ENCODE data around the gene LPCAT1. TPM values are rescaled to one million over a fixed set of nuclear protein-coding genes. Genes with fewer than 3 reads are reported as not detected.

The LPCAT1 gene
- total and polyA plus RNA-seq, 2 of the 4 experiments (the other 2 are of a cell fraction): 17.7 to 33.6 TPM

GRCh38 chr5:1463326-1464095, 60.2 kb downstream of the LPCAT1 start:
- H3K9me3 ChIP-seq (ENCODE audit: control insufficient read depth, insufficient read depth, low read length): no peaks in the 10 kb centered on the region; the same call in 1 of the 2 replicates
- TF ChIP-seq CEBPB (IDR thresholded peaks at IDR 0.05; ENCODE audit: low read depth, low read length) (no peak), POLR2A (IDR thresholded peaks at IDR 0.05; ENCODE audit: low read depth, low read length) (no peak), SMC3 (IDR thresholded peaks at IDR 0.05; ENCODE audit: low read depth, low read length) (no peak), RCOR1 (IDR thresholded peaks at IDR 0.05; ENCODE audit: insufficient replicate concordance, low read length) (no peak), CHD1 (IDR thresholded peaks at IDR 0.05; ENCODE audit: low read depth, low read length) (no peak), RFX5 (IDR thresholded peaks at IDR 0.05; ENCODE audit: low read depth, low read length) (no peak), RAD21 (IDR thresholded peaks at IDR 0.05; ENCODE audit: low read length) (no peak), BHLHE40 (IDR thresholded peaks at IDR 0.05; ENCODE audit: low read depth, low read length) (no peak), MXI1 (IDR thresholded peaks at IDR 0.05; ENCODE audit: borderline replicate concordance, low read depth, low read length) (no peak), NFE2L2 (IDR thresholded peaks at IDR 0.05; ENCODE audit: low read depth, low read length) (no peak), MAZ (IDR thresholded peaks at IDR 0.05; ENCODE audit: borderline replicate concordance, low read depth, low read length) (no peak), MAFK (IDR thresholded peaks at IDR 0.05; ENCODE audit: low read depth, low read length) (no peak)
- TF ChIP-seq, protein P1, sequence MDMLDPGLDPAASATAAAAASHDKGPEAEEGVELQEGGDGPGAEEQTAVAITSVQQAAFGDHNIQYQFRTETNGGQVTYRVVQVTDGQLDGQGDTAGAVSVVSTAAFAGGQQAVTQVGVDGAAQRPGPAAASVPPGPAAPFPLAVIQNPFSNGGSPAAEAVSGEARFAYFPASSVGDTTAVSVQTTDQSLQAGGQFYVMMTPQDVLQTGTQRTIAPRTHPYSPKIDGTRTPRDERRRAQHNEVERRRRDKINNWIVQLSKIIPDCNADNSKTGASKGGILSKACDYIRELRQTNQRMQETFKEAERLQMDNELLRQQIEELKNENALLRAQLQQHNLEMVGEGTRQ (IDR thresholded peaks at IDR 0.05; ENCODE audit: low read depth, low read length): no peak
- TF ChIP-seq, protein P2, sequence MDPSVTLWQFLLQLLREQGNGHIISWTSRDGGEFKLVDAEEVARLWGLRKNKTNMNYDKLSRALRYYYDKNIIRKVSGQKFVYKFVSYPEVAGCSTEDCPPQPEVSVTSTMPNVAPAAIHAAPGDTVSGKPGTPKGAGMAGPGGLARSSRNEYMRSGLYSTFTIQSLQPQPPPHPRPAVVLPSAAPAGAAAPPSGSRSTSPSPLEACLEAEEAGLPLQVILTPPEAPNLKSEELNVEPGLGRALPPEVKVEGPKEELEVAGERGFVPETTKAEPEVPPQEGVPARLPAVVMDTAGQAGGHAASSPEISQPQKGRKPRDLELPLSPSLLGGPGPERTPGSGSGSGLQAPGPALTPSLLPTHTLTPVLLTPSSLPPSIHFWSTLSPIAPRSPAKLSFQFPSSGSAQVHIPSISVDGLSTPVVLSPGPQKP (IDR thresholded peaks at IDR 0.05; ENCODE audit: borderline replicate concordance, low read depth, low read length): no peak
- TF ChIP-seq, protein P3, sequence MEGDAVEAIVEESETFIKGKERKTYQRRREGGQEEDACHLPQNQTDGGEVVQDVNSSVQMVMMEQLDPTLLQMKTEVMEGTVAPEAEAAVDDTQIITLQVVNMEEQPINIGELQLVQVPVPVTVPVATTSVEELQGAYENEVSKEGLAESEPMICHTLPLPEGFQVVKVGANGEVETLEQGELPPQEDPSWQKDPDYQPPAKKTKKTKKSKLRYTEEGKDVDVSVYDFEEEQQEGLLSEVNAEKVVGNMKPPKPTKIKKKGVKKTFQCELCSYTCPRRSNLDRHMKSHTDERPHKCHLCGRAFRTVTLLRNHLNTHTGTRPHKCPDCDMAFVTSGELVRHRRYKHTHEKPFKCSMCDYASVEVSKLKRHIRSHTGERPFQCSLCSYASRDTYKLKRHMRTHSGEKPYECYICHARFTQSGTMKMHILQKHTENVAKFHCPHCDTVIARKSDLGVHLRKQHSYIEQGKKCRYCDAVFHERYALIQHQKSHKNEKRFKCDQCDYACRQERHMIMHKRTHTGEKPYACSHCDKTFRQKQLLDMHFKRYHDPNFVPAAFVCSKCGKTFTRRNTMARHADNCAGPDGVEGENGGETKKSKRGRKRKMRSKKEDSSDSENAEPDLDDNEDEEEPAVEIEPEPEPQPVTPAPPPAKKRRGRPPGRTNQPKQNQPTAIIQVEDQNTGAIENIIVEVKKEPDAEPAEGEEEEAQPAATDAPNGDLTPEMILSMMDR (conservative IDR thresholded peaks at IDR 0.05; ENCODE audit: low read depth, low read length): no peak

More at GRCh38 chr5:1463326-1464095, 60.2 kb downstream of the LPCAT1 start:
- no peak overlapping the region for H2AFZ ChIP-seq (replicated peaks; ENCODE audit: low read length, poor library complexity)
- no peak overlapping the region for H4K91ac ChIP-seq (ENCODE audit: insufficient read depth, low read depth, low read length)
- in situ Hi-C loops (cut with MboI; ENCODE audit: low sequenced_read_pairs) (no loop called here), intact Hi-C loops (cut with micrococcal nuclease) (no loop called here), dilution Hi-C loops (cut with HindIII; ENCODE audit: low sequenced_read_pairs, unreplicated experiment) (no loop called here)
- no peak overlapping the region for H3K23ac ChIP-seq (ENCODE audit: low read depth, low read length)
- DNase-seq: no peak
- H2BK120ac ChIP-seq (ENCODE audit: low read depth, low read length): no peak overlapping the region
- no peak overlapping the region for H2AK9ac ChIP-seq (replicated peaks; ENCODE audit: low read depth, low read length, poor library complexity)
- no peak overlapping the region for H4K8ac ChIP-seq (ENCODE audit: low read depth in 2 of 2, low read length in 2 of 2)
- H3K4me1 ChIP-seq (ENCODE audit: control insufficient read depth, insufficient read depth, low read length): no peaks in the 10 kb centered on the region
- peaks cover 8% of the 10 kb centered on the region for H3K9me1 ChIP-seq (ENCODE audit: insufficient read depth, low read length)
- H3K56ac ChIP-seq (ENCODE audit: extremely low read depth, insufficient read depth, low read length): no peak overlapping the region
- H4K5ac ChIP-seq (ENCODE audit: low read depth, low read length): no peak overlapping the region
- no peak overlapping the region for H2BK20ac ChIP-seq (ENCODE audit: low read depth, low read length)
- no peak overlapping the region for H3K4me2 ChIP-seq (ENCODE audit: low read depth, low read length)
- H3K4me3 ChIP-seq (ENCODE audit: insufficient read depth, low read depth, low read length): no peak overlapping the region
- CTCF ChIA-PET: interaction anchor here (0.6 kb wide), 1 partner anchor 246 kb away, joined by 3 read pairs; no protein-coding TSS in a partner anchor
- H3K4ac ChIP-seq (ENCODE audit: low read depth, low read length): no peak overlapping the region
- no peak overlapping the region for H3K27ac ChIP-seq (ENCODE audit: insufficient read depth, low read length)
- H3K18ac ChIP-seq (ENCODE audit: low read depth, low read length): no peak overlapping the region
- H3K79me1 ChIP-seq (ENCODE audit: low read depth in 1 of 2, low read length in 2 of 2): peaks cover 4 to 10% of the 10 kb centered on the region in 2 experiments; a peak in 1 of 4 replicates
- H2BK15ac ChIP-seq (ENCODE audit: low read depth, low read length): no peak overlapping the region
- no TSS peak for BruUV-seq (replicated peaks)
- no peak overlapping the region for H3K9ac ChIP-seq (ENCODE audit: low read depth, low read length)
- H4K20me1 ChIP-seq (ENCODE audit: insufficient read depth, low read length): peaks cover 15% of the 10 kb centered on the region
- peaks cover 83% of the 10 kb centered on the region for H3K36me3 ChIP-seq (ENCODE audit: control insufficient read depth, insufficient read depth, low read length)
- H2AK5ac ChIP-seq (ENCODE audit: low read depth, low read length): no peak overlapping the region
- no peak overlapping the region for H3K14ac ChIP-seq (replicated peaks; ENCODE audit: low read depth, low read length)
- POLR2A ChIA-PET (ENCODE audit: unreplicated experiment): no interaction called here
- WGBS, 2 experiments (ENCODE audit: extremely low coverage in 2 of 2, insufficient read length in 1 of 2): 99% methylated on average over 20 of the region's 46 CpGs; no CpG with 5 or more reads in 1 of the 2 experiments
- no peak for ATAC-seq (ENCODE audit: low read depth)
- no peaks in the 10 kb centered on the region for H3K27me3 ChIP-seq (ENCODE audit: control insufficient read depth, insufficient read depth, low read length)
- H2BK5ac ChIP-seq (ENCODE audit: low read depth, low read length, poor library complexity, severe bottlenecking): no peak overlapping the region

All from IMR-90 (cell line).